Vagina (tissue), 2 donors: ENCODE data around the gene B4GALT3. TPM values are rescaled to one million over a fixed set of nuclear protein-coding genes. Genes with fewer than 3 reads are reported as not detected.

Experiments used
- DNase-seq, 2 donors: peaks; one replicate each; pipeline ENCODE4 v3.0.0-alpha.2; 2017; ENCODE audit errors: extremely low spot score in 2 of 2
- H3K27ac ChIP-seq: fragments of 200-600 bp; sonication (generic); one replicate; pipeline ENCODE4 v1.5.1; 2019
- H3K27me3 ChIP-seq: fragments of 200-600 bp; sonication (generic); one replicate; pipeline ENCODE4 v1.5.1; 2019
- H3K36me3 ChIP-seq, 2 donors: fragments of 200-600 bp; sonication (generic); one replicate each; pipeline ENCODE4 v1.5.1; 2017 to 2019
- H3K4me1 ChIP-seq: fragments of 200-600 bp; sonication (generic); one replicate; pipeline ENCODE4 v1.5.1; 2019
- H3K4me3 ChIP-seq, 2 donors: fragments of 200-600 bp; sonication (generic); 1 replicate in 1 of 2; 2 replicates in 1 of 2; pipeline ENCODE4 v1.5.1; 2016 to 2019
- H3K9me3 ChIP-seq: fragments of 200-600 bp; sonication (generic); one replicate; pipeline ENCODE4 v1.5.1; 2019
- POLR2A ChIP-seq, 2 donors: fragments of 450-650 bp; IDR thresholded peaks; one replicate each; pipeline ENCODE4 v1.6.1; 2017; ENCODE audit warnings: antibody characterized with exemption in 2 of 2, mild to moderate bottlenecking in 2 of 2, moderate library complexity in 2 of 2
- POLR2AphosphoS5 ChIP-seq, 2 donors: sonication (generic); formaldehyde crosslinking; IDR thresholded peaks; one replicate each; pipeline ENCODE4 v1.9.0; 2017; ENCODE audit warnings: antibody characterized with exemption in 2 of 2, mild to moderate bottlenecking in 2 of 2, low read depth in 1 of 2; ENCODE audit not compliant: insufficient read depth in 1 of 2
- intact Hi-C: fragments of 100-400 bp; cut with DNase I; formaldehyde crosslinking; loops from one replicate; pipeline ENCODE4 v1.15.1; 2023
- microRNA-seq: library from miRNA; unstranded; fragments of <30 nt; microRNA quantifications from one replicate; pipeline ENCODE4, GENCODE V29; 2017; ENCODE audit warnings: borderline number of aligned reads, borderline replicate concordance
- small RNA-seq: library from RNA; depleted of rRNA; stranded (forward); fragments of <200 nt; gene quantifications from one replicate; pipeline ENCODE3, GENCODE V24; 2016
- total RNA-seq: library from RNA; depleted of rRNA; stranded (reverse); fragments of >200 nt; gene quantifications from one replicate; pipeline ENCODE4 v1.2.3, GENCODE V29; 2016
- TF ChIP-seq, protein P1 (sequence below), 3 experiments: fragments of 450-650 bp in 2 of 3; fragments of 200-600 bp in 1 of 3; sonication (generic) in 1 of 3; IDR thresholded peaks; one replicate each; pipeline ENCODE4 v1.5.1; 2017 to 2019; ENCODE audit warnings: antibody characterized with exemption in 3 of 3, mild to moderate bottlenecking in 2 of 3, moderate library complexity in 2 of 3

The B4GALT3 gene
- total RNA-seq, 1 donor from 2014 or later, result 16.2 TPM

DNA sequence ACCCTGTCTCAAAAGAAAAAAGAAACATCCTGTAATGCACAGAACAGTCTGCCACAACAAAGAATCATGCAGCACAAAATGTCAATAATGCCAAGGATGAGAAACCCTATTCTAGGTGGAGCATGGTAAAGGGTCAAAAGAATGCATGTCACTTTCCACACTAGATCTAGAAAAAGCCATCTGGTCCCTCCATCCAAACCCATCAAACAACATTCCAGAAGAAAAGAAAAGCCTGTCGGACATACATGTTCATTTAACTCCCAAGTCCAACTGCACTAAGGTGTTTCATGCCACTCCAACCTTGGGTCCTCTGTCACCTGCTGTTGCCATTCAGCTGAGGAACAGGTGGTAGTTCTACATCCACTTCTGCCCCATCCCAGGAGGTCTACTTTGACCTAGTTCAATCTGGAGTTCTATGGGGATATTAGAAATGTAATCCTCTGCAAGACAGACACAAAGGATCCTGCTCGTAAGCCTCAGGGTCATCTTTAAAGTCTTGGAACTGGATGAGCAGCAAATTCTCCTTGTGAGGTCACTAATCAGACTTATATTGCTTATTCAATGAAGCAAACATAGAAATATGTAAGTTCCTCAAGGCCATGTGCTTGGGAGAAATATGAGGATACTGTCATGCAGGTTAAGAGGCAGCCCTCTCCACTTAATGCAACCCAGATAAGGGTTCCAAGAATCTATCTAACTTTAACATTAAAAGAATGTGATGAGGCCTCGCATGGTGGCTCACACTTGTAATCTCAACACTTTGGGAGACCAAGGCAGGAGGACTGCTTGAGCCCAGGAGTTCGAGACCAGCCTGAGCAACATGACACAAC lies 48.5 kb downstream of the B4GALT3 start:
- Histone ChIP-seq H3K27ac (no peak overlapping the region), H3K4me3 (no peak overlapping the region), H3K27me3 (no peaks in the 10 kb centered on the region), H3K36me3 (peaks cover 0 to 38% of the 10 kb centered on the region in 2 donors), H3K9me3 (no peaks in the 10 kb centered on the region), H3K4me1 (peaks cover 51% of the 10 kb centered on the region)
- TF ChIP-seq POLR2AphosphoS5 (IDR thresholded peaks at IDR 0.05; ENCODE audit: insufficient read depth in 1 of 2, low read depth in 1 of 2) (no peak), POLR2A (IDR thresholded peaks at IDR 0.05) (no peak)
- TF ChIP-seq, protein P1, sequence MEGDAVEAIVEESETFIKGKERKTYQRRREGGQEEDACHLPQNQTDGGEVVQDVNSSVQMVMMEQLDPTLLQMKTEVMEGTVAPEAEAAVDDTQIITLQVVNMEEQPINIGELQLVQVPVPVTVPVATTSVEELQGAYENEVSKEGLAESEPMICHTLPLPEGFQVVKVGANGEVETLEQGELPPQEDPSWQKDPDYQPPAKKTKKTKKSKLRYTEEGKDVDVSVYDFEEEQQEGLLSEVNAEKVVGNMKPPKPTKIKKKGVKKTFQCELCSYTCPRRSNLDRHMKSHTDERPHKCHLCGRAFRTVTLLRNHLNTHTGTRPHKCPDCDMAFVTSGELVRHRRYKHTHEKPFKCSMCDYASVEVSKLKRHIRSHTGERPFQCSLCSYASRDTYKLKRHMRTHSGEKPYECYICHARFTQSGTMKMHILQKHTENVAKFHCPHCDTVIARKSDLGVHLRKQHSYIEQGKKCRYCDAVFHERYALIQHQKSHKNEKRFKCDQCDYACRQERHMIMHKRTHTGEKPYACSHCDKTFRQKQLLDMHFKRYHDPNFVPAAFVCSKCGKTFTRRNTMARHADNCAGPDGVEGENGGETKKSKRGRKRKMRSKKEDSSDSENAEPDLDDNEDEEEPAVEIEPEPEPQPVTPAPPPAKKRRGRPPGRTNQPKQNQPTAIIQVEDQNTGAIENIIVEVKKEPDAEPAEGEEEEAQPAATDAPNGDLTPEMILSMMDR (IDR thresholded peaks at IDR 0.05), result no peak
- intact Hi-C loops, result no loop called here
- no peak for DNase-seq

DNA sequence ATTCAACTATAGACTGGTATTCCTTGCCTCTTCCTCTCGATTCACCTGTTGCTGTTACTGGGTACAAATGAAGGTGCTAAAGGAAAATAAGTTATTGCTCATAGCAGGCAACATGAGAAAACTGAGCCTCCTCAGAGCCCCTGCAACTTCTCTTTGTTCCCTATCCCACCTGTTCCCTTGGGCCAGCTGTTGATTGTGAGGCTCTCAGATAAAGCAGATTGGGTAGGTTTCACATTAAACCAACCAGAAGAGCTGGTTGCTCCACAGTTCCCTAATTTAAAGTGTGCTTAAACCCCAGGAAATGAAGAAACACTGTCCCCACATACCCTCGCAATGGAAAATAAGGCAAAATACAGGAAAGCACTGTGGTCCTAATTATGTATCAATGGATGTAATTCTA lies 49.7 kb downstream of the B4GALT3 start:
- intact Hi-C loops, result no loop called here
- H3K4me1 ChIP-seq, result peaks cover 46% of the 10 kb centered on the region

DNA sequence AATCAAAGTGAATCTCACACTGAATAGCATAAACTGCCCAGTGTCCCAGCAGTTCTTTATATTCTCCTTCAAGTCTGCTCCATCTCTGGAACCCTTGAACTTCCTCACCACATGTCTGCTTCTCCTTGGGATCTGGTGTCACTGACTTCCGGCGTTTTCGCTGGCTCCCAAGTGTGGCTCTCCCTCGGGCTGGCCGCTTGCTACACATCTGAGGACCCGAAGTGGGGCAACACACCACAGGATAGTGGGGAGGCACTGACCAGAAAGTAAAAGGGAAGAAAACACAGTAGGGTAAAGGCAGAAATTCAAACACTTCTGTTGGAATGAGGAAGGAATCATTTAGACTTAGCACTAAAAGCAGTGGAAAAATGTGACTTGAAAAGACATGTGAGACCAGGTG lies 54.3 kb downstream of the B4GALT3 start:
- H3K4me3 ChIP-seq, result no peak overlapping the region
- intact Hi-C loops, result no loop called here
- H3K9me3 ChIP-seq, result no peaks in the 10 kb centered on the region
- H3K27ac ChIP-seq, result no peak overlapping the region
- no peaks in the 10 kb centered on the region for H3K27me3 ChIP-seq
- H3K36me3 ChIP-seq, result peaks cover 0 to 62% of the 10 kb centered on the region in 2 donors
- TF ChIP-seq, protein P1 (IDR thresholded peaks at IDR 0.05), result no peak
- no peak for TF ChIP-seq POLR2AphosphoS5 (IDR thresholded peaks at IDR 0.05; ENCODE audit: insufficient read depth in 1 of 2, low read depth in 1 of 2)
- TF ChIP-seq POLR2A (IDR thresholded peaks at IDR 0.05), result no peak
- peaks cover 25% of the 10 kb centered on the region for H3K4me1 ChIP-seq
- DNase-seq, result no peak

More for the DNA sequence above, 49.7 kb downstream of the B4GALT3 start:
- Histone ChIP-seq H3K4me3 (no peak overlapping the region), H3K27ac (no peak overlapping the region), H3K36me3 (peaks cover 0 to 49% of the 10 kb centered on the region in 2 donors), H3K27me3 (no peaks in the 10 kb centered on the region), H3K9me3 (no peaks in the 10 kb centered on the region)
- no peak for TF ChIP-seq POLR2AphosphoS5 (IDR thresholded peaks at IDR 0.05; ENCODE audit: insufficient read depth in 1 of 2, low read depth in 1 of 2)
- TF ChIP-seq POLR2A (IDR thresholded peaks at IDR 0.05), result no peak
- TF ChIP-seq, protein P1 (IDR thresholded peaks at IDR 0.05), result no peak
- DNase-seq, result no peak

DNA sequence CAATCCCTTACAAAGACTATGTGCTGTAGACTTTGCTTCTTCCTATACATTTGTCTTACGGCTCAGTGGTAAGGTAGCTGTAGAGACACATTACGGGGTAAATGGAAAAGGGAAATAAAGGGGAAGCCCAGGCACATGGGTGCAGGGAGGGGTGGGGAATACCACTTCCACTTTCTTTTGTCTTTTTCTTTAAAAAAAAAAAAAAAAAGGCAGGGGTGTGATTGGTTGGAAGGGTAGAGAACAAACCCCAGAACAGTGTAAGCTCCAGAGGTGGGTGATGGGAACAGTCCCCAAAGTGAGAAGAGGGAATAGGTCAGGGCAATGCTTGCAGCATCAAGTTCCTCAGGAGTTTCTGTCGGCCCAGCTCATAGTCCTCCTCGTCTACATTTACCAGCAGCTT lies 55.5 kb downstream of the B4GALT3 start:
- no peak for DNase-seq
- no peaks in the 10 kb centered on the region for H3K27me3 ChIP-seq
- no peaks in the 10 kb centered on the region for H3K9me3 ChIP-seq
- no peak overlapping the region for H3K4me3 ChIP-seq
- intact Hi-C loops, result no loop called here
- H3K27ac ChIP-seq, result no peak overlapping the region
- TF ChIP-seq, protein P1 (IDR thresholded peaks at IDR 0.05), result no peak
- TF ChIP-seq POLR2AphosphoS5 (IDR thresholded peaks at IDR 0.05; ENCODE audit: insufficient read depth in 1 of 2, low read depth in 1 of 2) (no peak), POLR2A (IDR thresholded peaks at IDR 0.05) (no peak)
- peaks cover 0 to 57% of the 10 kb centered on the region in 2 donors for H3K36me3 ChIP-seq
- H3K4me1 ChIP-seq, result peaks cover 24% of the 10 kb centered on the region

Small RNA genes lying within 50 kb of the gene (microRNA-seq; reads per million reads assigned to microRNA genes)
- not detected for gene MIR5187

Small RNA genes lying within 50 kb of the gene (small RNA-seq; reads per million reads assigned to genes)
- not detected for gene RF01225

Other genes starting within 250 kb of the B4GALT3 start
- 2.0 TPM for gene ITLN2, start 222.7 kb downstream of the B4GALT3 start, total RNA-seq
- 178 TPM for gene F11R, start 156.4 kb downstream of the B4GALT3 start, total RNA-seq
- 44.7 TPM for gene TSTD1, start 138.5 kb downstream of the B4GALT3 start, total RNA-seq
- 39.0 TPM for gene USF1, start 131.5 kb downstream of the B4GALT3 start, total RNA-seq
- gene ARHGAP30, start 107.6 kb downstream of the B4GALT3 start, total RNA-seq, result 14.5 TPM
- gene NECTIN4, start 87.9 kb downstream of the B4GALT3 start, total RNA-seq, result 42.7 TPM
- gene KLHDC9, start 79.1 kb downstream of the B4GALT3 start, total RNA-seq, result 9.3 TPM
- 47.1 TPM for gene PFDN2, start 59.5 kb downstream of the B4GALT3 start, total RNA-seq
- gene NIT1, start 59.4 kb downstream of the B4GALT3 start, total RNA-seq, result 31.7 TPM
- gene DEDD, start 44.8 kb downstream of the B4GALT3 start, total RNA-seq, result 42.0 TPM
- gene UFC1, start 23.5 kb downstream of the B4GALT3 start, total RNA-seq, result 61.1 TPM
- gene USP21, start 18.0 kb downstream of the B4GALT3 start, total RNA-seq, result 19.4 TPM
- gene PPOX, start 11.1 kb downstream of the B4GALT3 start, total RNA-seq, result 16.7 TPM
- gene ADAMTS4, start 21.5 kb upstream of the B4GALT3 start, total RNA-seq, result 78.3 TPM
- 104 TPM for gene NDUFS2, start 24.9 kb upstream of the B4GALT3 start, total RNA-seq
- 64.8 TPM for gene FCER1G, start 37.8 kb upstream of the B4GALT3 start, total RNA-seq
- not detected for gene APOA2, start 46.1 kb upstream of the B4GALT3 start, total RNA-seq
- gene TOMM40L, start 48.6 kb upstream of the B4GALT3 start, total RNA-seq, result 15.0 TPM
- not detected for gene NR1I3, start 60.7 kb upstream of the B4GALT3 start, total RNA-seq
- gene PCP4L1, start 81.2 kb upstream of the B4GALT3 start, total RNA-seq, result 3.7 TPM
- 3.7 TPM for gene MPZ, start 132.5 kb upstream of the B4GALT3 start, total RNA-seq
- gene SDHC, start 136.9 kb upstream of the B4GALT3 start, total RNA-seq, result 44.9 TPM
- gene CFAP126, start 190.4 kb upstream of the B4GALT3 start, total RNA-seq, result not detected